ENCODE results near the gene CES1. TPM values are rescaled to one million over a fixed set of nuclear protein-coding genes. Genes with fewer than 3 reads are reported as not detected.
"Not testable (repeated sequence)": the region's sequence is repeated elsewhere in the genome, so short reads cannot be mapped to it uniquely, and the experiment has no call there.

CES1 gene
- total and polyA plus RNA-seq, 2 donors = 25.0 to 61.4 TPM

GRCh38 chr16:55808286-55808685, 24.6 kb downstream of the CES1 start:
- H3K4me3 ChIP-seq (ENCODE audit: low read depth, low read length); DNase-seq (ENCODE audit: extremely low spot score); H3K36me3 ChIP-seq (ENCODE audit: insufficient read depth); H3K4me1 ChIP-seq (ENCODE audit: insufficient read depth); H3K27ac ChIP-seq (ENCODE audit: low read depth): not testable (repeated sequence)
- no CpG with 5 or more reads among the region's 1 CpG for WGBS

- no CpG with 5 or more reads among the region's 6 CpGs for WGBS
- not testable (repeated sequence) for H3K36me3 ChIP-seq (ENCODE audit: insufficient read depth); H3K4me3 ChIP-seq (ENCODE audit: low read depth, low read length); DNase-seq (ENCODE audit: extremely low spot score); H3K4me1 ChIP-seq (ENCODE audit: insufficient read depth); H3K27ac ChIP-seq (ENCODE audit: low read depth)
Measured at GRCh38 chr16:55805104-55805503, 27.8 kb downstream of the CES1 start.

- no CpG with 5 or more reads among the region's 8 CpGs for WGBS
- H3K36me3 ChIP-seq (ENCODE audit: insufficient read depth); H3K27ac ChIP-seq (ENCODE audit: low read depth); H3K4me3 ChIP-seq (ENCODE audit: low read depth, low read length); H3K4me1 ChIP-seq (ENCODE audit: insufficient read depth); DNase-seq (ENCODE audit: extremely low spot score): not testable (repeated sequence)
Measured at GRCh38 chr16:55803681-55804080, 29.2 kb downstream of the CES1 start.

- H3K36me3 ChIP-seq (ENCODE audit: insufficient read depth); DNase-seq (ENCODE audit: extremely low spot score); H3K4me3 ChIP-seq (ENCODE audit: low read depth, low read length); H3K4me1 ChIP-seq (ENCODE audit: insufficient read depth); H3K27ac ChIP-seq (ENCODE audit: low read depth): not testable (repeated sequence)
- WGBS = no CpG with 5 or more reads among the region's 11 CpGs
Measured at GRCh38 chr16:55792934-55793374, 39.9 kb downstream of the CES1 start.

- not testable (repeated sequence) for H3K4me3 ChIP-seq (ENCODE audit: low read depth, low read length); H3K36me3 ChIP-seq (ENCODE audit: insufficient read depth); H3K27ac ChIP-seq (ENCODE audit: low read depth); DNase-seq (ENCODE audit: extremely low spot score); H3K4me1 ChIP-seq (ENCODE audit: insufficient read depth)
- WGBS = no CpG with 5 or more reads among the region's 6 CpGs
Measured at GRCh38 chr16:55791512-55791911, 41.4 kb downstream of the CES1 start.

GRCh38 chr16:55790240-55790639, 42.7 kb downstream of the CES1 start:
- not testable (repeated sequence) for DNase-seq (ENCODE audit: extremely low spot score); H3K4me1 ChIP-seq (ENCODE audit: insufficient read depth); H3K27ac ChIP-seq (ENCODE audit: low read depth); H3K36me3 ChIP-seq (ENCODE audit: insufficient read depth); H3K4me3 ChIP-seq (ENCODE audit: low read depth, low read length)
- 27% methylated on average over 2 of the region's 7 CpGs for WGBS

- not testable (repeated sequence) for H3K36me3 ChIP-seq (ENCODE audit: insufficient read depth); H3K4me3 ChIP-seq (ENCODE audit: low read depth, low read length); H3K27ac ChIP-seq (ENCODE audit: low read depth); DNase-seq (ENCODE audit: extremely low spot score); H3K4me1 ChIP-seq (ENCODE audit: insufficient read depth)
- 28% methylated on average over 3 of the region's 6 CpGs for WGBS
Measured at GRCh38 chr16:55782793-55783091, 50.2 kb downstream of the CES1 start.

- 57% methylated on average over 6 of the region's 6 CpGs for WGBS
- not testable (repeated sequence) for H3K27ac ChIP-seq (ENCODE audit: low read depth); H3K4me3 ChIP-seq (ENCODE audit: low read depth, low read length); DNase-seq (ENCODE audit: extremely low spot score); H3K36me3 ChIP-seq (ENCODE audit: insufficient read depth); H3K4me1 ChIP-seq (ENCODE audit: insufficient read depth)
Measured at GRCh38 chr16:55782091-55782792, 50.7 kb downstream of the CES1 start.

- H3K4me3 ChIP-seq (ENCODE audit: low read depth, low read length); DNase-seq (ENCODE audit: extremely low spot score); H3K4me1 ChIP-seq (ENCODE audit: insufficient read depth); H3K36me3 ChIP-seq (ENCODE audit: insufficient read depth); H3K27ac ChIP-seq (ENCODE audit: low read depth): not testable (repeated sequence)
- 87% methylated on average over 8 of the region's 8 CpGs for WGBS
Measured at GRCh38 chr16:55781456-55781855, 51.4 kb downstream of the CES1 start.

- H3K27ac ChIP-seq (ENCODE audit: low read depth); DNase-seq (ENCODE audit: extremely low spot score); H3K4me1 ChIP-seq (ENCODE audit: insufficient read depth); H3K36me3 ChIP-seq (ENCODE audit: insufficient read depth); H3K4me3 ChIP-seq (ENCODE audit: low read depth, low read length): not testable (repeated sequence)
- 63% methylated on average over 4 of the region's 4 CpGs for WGBS
Measured at GRCh38 chr16:55780095-55780407, 52.8 kb downstream of the CES1 start.

GRCh38 chr16:55779402-55780094, 53.3 kb downstream of the CES1 start:
- DNase-seq (ENCODE audit: extremely low spot score) = no peak
- 75% methylated on average over 7 of the region's 7 CpGs for WGBS
- Histone ChIP-seq H3K36me3 (ENCODE audit: insufficient read depth) (no peaks in the 10 kb centered on the region), H3K4me3 (ENCODE audit: low read depth, low read length) (no peak overlapping the region), H3K4me1 (ENCODE audit: insufficient read depth) (no peaks in the 10 kb centered on the region), H3K27ac (ENCODE audit: low read depth) (no peak overlapping the region)

GRCh38 chr16:55778757-55779156, 54.1 kb downstream of the CES1 start:
- DNase-seq (ENCODE audit: extremely low spot score) = no peak

GRCh38 chr16:55775857-55776256, 57.0 kb downstream of the CES1 start:
- 76% methylated on average over 4 of the region's 4 CpGs for WGBS
- Histone ChIP-seq H3K36me3 (ENCODE audit: insufficient read depth) (no peaks in the 10 kb centered on the region), H3K27ac (ENCODE audit: low read depth) (no peak overlapping the region), H3K4me3 (ENCODE audit: low read depth, low read length) (no peak overlapping the region), H3K4me1 (ENCODE audit: insufficient read depth) (no peaks in the 10 kb centered on the region)
- DNase-seq (ENCODE audit: extremely low spot score) = no peak

More at GRCh38 chr16:55778757-55779156, 54.1 kb downstream of the CES1 start:
- WGBS = 95% methylated on average over 2 of the region's 2 CpGs
- Histone ChIP-seq H3K36me3 (ENCODE audit: insufficient read depth) (no peaks in the 10 kb centered on the region), H3K27ac (ENCODE audit: low read depth) (no peak overlapping the region), H3K4me1 (ENCODE audit: insufficient read depth) (no peaks in the 10 kb centered on the region), H3K4me3 (ENCODE audit: low read depth, low read length) (no peak overlapping the region)

- no peak overlapping the region for H3K4me3 ChIP-seq (ENCODE audit: low read depth, low read length)
- no peaks in the 10 kb centered on the region for H3K4me1 ChIP-seq (ENCODE audit: insufficient read depth)
- H3K36me3 ChIP-seq (ENCODE audit: insufficient read depth) = no peaks in the 10 kb centered on the region
- DNase-seq (ENCODE audit: extremely low spot score) = no peak
- no peak overlapping the region for H3K27ac ChIP-seq (ENCODE audit: low read depth)
- 69% methylated on average over 14 of the region's 14 CpGs for WGBS
Measured at GRCh38 chr16:55773859-55774549, 58.9 kb downstream of the CES1 start.
